GM18498 (cell line): ENCODE data around the gene LDB3.
"Not testable (repeated sequence)": the region's sequence is repeated elsewhere in the genome, so short reads cannot be mapped to it uniquely, and the experiment has no call there.

Experiments
- ATAC-seq: cut with Tn5 transposase; IDR thresholded peaks from one replicate; pipeline ENCODE4 v1.9.1; 2021; ENCODE audit warnings: mild to moderate bottlenecking, moderate library complexity; ENCODE audit not compliant: unreplicated experiment

Gene LDB3

GRCh38 chr10:86726677-86726999, 58.3 kb downstream of the LDB3 start:
- ATAC-seq = no peak

GRCh38 chr10:86727470-86727869, 59.2 kb downstream of the LDB3 start:
- no peak for ATAC-seq

GRCh38 chr10:86728056-86728455, 59.7 kb downstream of the LDB3 start:
- no peak for ATAC-seq

- ATAC-seq = no peak
Measured at GRCh38 chr10:86729677-86730076, 61.4 kb downstream of the LDB3 start.

GRCh38 chr10:86730227-86730626, 61.9 kb downstream of the LDB3 start:
- no peak for ATAC-seq

GRCh38 chr10:86732771-86733170, 64.5 kb downstream of the LDB3 start:
- no peak for ATAC-seq

GRCh38 chr10:86733260-86733671, 65.0 kb downstream of the LDB3 start:
- no peak for ATAC-seq

GRCh38 chr10:86734207-86734988, 66.1 kb downstream of the LDB3 start:
- peak; percentile 57 for ATAC-seq

GRCh38 chr10:86735278-86735677, 67.0 kb downstream of the LDB3 start:
- ATAC-seq = not testable (repeated sequence)

- no peak for ATAC-seq
Measured at GRCh38 chr10:86742230-86742629, 73.9 kb downstream of the LDB3 start.

GRCh38 chr10:86744067-86744725, 75.9 kb downstream of the LDB3 start:
- no peak for ATAC-seq

- ATAC-seq = no peak
Measured at GRCh38 chr10:86747796-86748581, 79.7 kb downstream of the LDB3 start.

- ATAC-seq = no peak
Measured at GRCh38 chr10:86749854-86750253, 81.5 kb downstream of the LDB3 start.

GRCh38 chr10:86751477-86751876, 83.2 kb downstream of the LDB3 start:
- no peak for ATAC-seq

GRCh38 chr10:86752311-86752710, 84.0 kb downstream of the LDB3 start:
- ATAC-seq = no peak

GRCh38 chr10:86753051-86753450, 84.7 kb downstream of the LDB3 start:
- no peak for ATAC-seq

- ATAC-seq = no peak
Measured at GRCh38 chr10:86753638-86754434, 85.5 kb downstream of the LDB3 start.

GRCh38 chr10:86755454-86755739, 87.1 kb downstream of the LDB3 start:
- no peak for ATAC-seq

- ATAC-seq = peak; percentile 83
Measured at GRCh38 chr10:86755740-86756510, 87.6 kb downstream of the LDB3 start.

GRCh38 chr10:86756511-86757112, 88.3 kb downstream of the LDB3 start, which contains the start of gene BMPR1A:
TSS of gene BMPR1A (plus strand) at chr10:86756619. CDS start at chr10:86876019, 119,400 bp downstream.
- peak; percentile 42 for ATAC-seq
